Erythroblast (primary cell): ENCODE results near the gene FBLL1.

Source experiments
- GATA1 ChIP-seq: IDR thresholded peaks from 2 replicates; pipeline ENCODE4 v1.6.1; 2011; ENCODE audit warnings: low read depth, mild to moderate bottlenecking, control low read depth, low read length, moderate library complexity
- POLR2A ChIP-seq: IDR thresholded peaks from 2 replicates; pipeline ENCODE4 v1.6.1; 2011; ENCODE audit warnings: mild to moderate bottlenecking, low read length

GRCh38 chr5:168489059-168489458, 40.0 kb upstream of the FBLL1 start:
- no peak for TF ChIP-seq POLR2A
- no peak for TF ChIP-seq GATA1
